ENCODE results near the gene FAM184B.
"Not testable (repeated sequence)": the region's sequence is repeated elsewhere in the genome, so short reads cannot be mapped to it uniquely, and the experiment has no call there.

FAM184B gene

GRCh38 chr4:17713779-17714178 lies 67.6 kb downstream of the FAM184B start:
- DNase-seq = no peak

GRCh38 chr4:17712166-17712565 lies 69.3 kb downstream of the FAM184B start:
- no peak for DNase-seq

- DNase-seq = not testable (repeated sequence)
Measured at GRCh38 chr4:17711206-17711605, 70.2 kb downstream of the FAM184B start.

- DNase-seq = no peak
Measured at GRCh38 chr4:17709763-17710068, 71.7 kb downstream of the FAM184B start.

GRCh38 chr4:17708992-17709762 lies 72.2 kb downstream of the FAM184B start:
- DNase-seq = no peak

- DNase-seq = no peak
Measured at GRCh38 chr4:17707671-17708070, 73.8 kb downstream of the FAM184B start.

- DNase-seq = no peak
Measured at GRCh38 chr4:17705107-17705506, 76.3 kb downstream of the FAM184B start.

GRCh38 chr4:17704020-17704650 lies 77.3 kb downstream of the FAM184B start:
- no peak for DNase-seq

- no peak for DNase-seq
Measured at GRCh38 chr4:17702641-17703040, 78.8 kb downstream of the FAM184B start.

- no peak for DNase-seq
Measured at GRCh38 chr4:17701882-17702281, 79.5 kb downstream of the FAM184B start.

- no peak for DNase-seq
Measured at GRCh38 chr4:17701138-17701839, 80.1 kb downstream of the FAM184B start.

GRCh38 chr4:17699380-17699779 lies 82.0 kb downstream of the FAM184B start:
- no peak for DNase-seq

- no peak for DNase-seq
Measured at GRCh38 chr4:17698116-17698515, 83.3 kb downstream of the FAM184B start.

- no peak for DNase-seq
Measured at GRCh38 chr4:17695341-17695740, 86.1 kb downstream of the FAM184B start.

GRCh38 chr4:17694552-17694951 lies 86.9 kb downstream of the FAM184B start:
- DNase-seq = no peak

- DNase-seq = no peak
Measured at GRCh38 chr4:17690898-17691297, 90.5 kb downstream of the FAM184B start.

- no peak for DNase-seq
Measured at GRCh38 chr4:17690135-17690534, 91.3 kb downstream of the FAM184B start.

GRCh38 chr4:17688011-17688441 lies 93.4 kb downstream of the FAM184B start:
- DNase-seq = no peak

GRCh38 chr4:17687237-17687857 lies 94.1 kb downstream of the FAM184B start:
- DNase-seq = no peak

GRCh38 chr4:17684648-17685047 lies 96.8 kb downstream of the FAM184B start:
- not testable (repeated sequence) for DNase-seq

- DNase-seq = no peak
Measured at GRCh38 chr4:17682222-17682566, 99.2 kb downstream of the FAM184B start.

- DNase-seq = no peak
Measured at GRCh38 chr4:17681281-17682221, 99.9 kb downstream of the FAM184B start.

Measured in NCI-H2081 treated with DMSO at 0.1 percent for 48 hours (cell line).